ENCODE data around the gene PARN. TPM values are rescaled to one million over a fixed set of nuclear protein-coding genes. Genes with fewer than 3 reads are reported as not detected.

Gene PARN
- total RNA-seq, 1 experiment from 2014 or later = 56.2 TPM

DNA sequence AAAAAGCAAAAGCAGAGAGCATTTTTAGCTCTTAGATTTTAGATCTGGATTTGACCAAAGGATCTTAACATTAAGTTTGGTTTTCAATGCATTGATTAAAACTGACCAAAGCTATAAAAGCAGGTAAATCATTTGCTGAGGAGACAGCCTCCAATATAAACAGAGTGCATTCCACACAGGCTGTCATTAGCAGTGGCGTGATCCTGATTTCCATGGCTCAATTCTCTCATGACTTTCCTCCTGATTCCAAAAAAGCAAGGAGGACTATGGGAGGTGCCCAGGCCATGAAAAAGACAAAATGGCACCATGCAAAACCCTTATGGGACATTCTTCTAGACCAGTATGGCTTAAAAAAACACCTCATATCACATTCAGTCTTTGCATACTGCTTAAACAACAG lies 53.5 kb downstream of the PARN start:
- H2BK12ac ChIP-seq (ENCODE audit: insufficient read length, low read depth, low read length) = no peak overlapping the region
- no peak overlapping the region for H3K27ac Mint-ChIP-seq
- no peak overlapping the region for H2AK5ac ChIP-seq (ENCODE audit: insufficient read length, low read length)
- H2BK120ac ChIP-seq (ENCODE audit: low read depth, low read length, poor library complexity, severe bottlenecking) = no peak overlapping the region
- no peak overlapping the region for H3K4ac ChIP-seq (ENCODE audit: low read depth, low read length)
- H3K79me2 ChIP-seq (ENCODE audit: insufficient read depth, low read length) = no peaks in the 10 kb centered on the region
- no peak overlapping the region for H3K4me2 ChIP-seq (ENCODE audit: insufficient read depth, insufficient read length, low read length)
- no peak overlapping the region for H4K5ac ChIP-seq (ENCODE audit: insufficient read length, low read depth, low read length)
- no peak overlapping the region for H4K91ac ChIP-seq (ENCODE audit: insufficient read length, low read depth, low read length)
- H4K8ac ChIP-seq (replicated peaks; ENCODE audit: insufficient read length, low read depth, low read length) = no peak overlapping the region
- H2AFZ ChIP-seq (ENCODE audit: low read length) = no peak overlapping the region
- no peak overlapping the region for H2BK15ac ChIP-seq (ENCODE audit: low read depth, low read length)
- H3K18ac ChIP-seq (ENCODE audit: insufficient read length, low read depth, low read length) = no peak overlapping the region
- DNase-seq = no peak
- H3T11ph ChIP-seq (ENCODE audit: low read length) = no peak overlapping the region
- H3K4me3 Mint-ChIP-seq = no peak overlapping the region
- H3K23ac ChIP-seq (ENCODE audit: insufficient read length, low read depth, low read length) = no peak overlapping the region
- no peaks in the 10 kb centered on the region for H3K27me3 Mint-ChIP-seq (ENCODE audit: low read depth)
- H4K20me1 ChIP-seq (ENCODE audit: control insufficient read depth, insufficient read depth, insufficient read length) = no peaks in the 10 kb centered on the region
- H3K9me3 Mint-ChIP-seq = peaks cover 18 to 22% of the 10 kb centered on the region in 2 experiments; a peak in 4 of 5 replicates
- H3K56ac ChIP-seq (ENCODE audit: insufficient read length, low read depth, low read length) = no peak overlapping the region
- no peak overlapping the region for H2BK5ac ChIP-seq (ENCODE audit: insufficient read length, low read length)
- H3K4me1 Mint-ChIP-seq = no peaks in the 10 kb centered on the region
- WGBS (ENCODE audit: extremely low coverage, insufficient read length, low lambda C conversion rate) = no CpG with 5 or more reads among the region's 1 CpG
- TF ChIP-seq, protein P1, sequence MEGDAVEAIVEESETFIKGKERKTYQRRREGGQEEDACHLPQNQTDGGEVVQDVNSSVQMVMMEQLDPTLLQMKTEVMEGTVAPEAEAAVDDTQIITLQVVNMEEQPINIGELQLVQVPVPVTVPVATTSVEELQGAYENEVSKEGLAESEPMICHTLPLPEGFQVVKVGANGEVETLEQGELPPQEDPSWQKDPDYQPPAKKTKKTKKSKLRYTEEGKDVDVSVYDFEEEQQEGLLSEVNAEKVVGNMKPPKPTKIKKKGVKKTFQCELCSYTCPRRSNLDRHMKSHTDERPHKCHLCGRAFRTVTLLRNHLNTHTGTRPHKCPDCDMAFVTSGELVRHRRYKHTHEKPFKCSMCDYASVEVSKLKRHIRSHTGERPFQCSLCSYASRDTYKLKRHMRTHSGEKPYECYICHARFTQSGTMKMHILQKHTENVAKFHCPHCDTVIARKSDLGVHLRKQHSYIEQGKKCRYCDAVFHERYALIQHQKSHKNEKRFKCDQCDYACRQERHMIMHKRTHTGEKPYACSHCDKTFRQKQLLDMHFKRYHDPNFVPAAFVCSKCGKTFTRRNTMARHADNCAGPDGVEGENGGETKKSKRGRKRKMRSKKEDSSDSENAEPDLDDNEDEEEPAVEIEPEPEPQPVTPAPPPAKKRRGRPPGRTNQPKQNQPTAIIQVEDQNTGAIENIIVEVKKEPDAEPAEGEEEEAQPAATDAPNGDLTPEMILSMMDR (conservative IDR thresholded peaks at IDR 0.05) = no peak
- no peaks in the 10 kb centered on the region for H3K79me1 ChIP-seq (ENCODE audit: insufficient read depth, low read depth, low read length, poor library complexity, severe bottlenecking)
- H3K14ac ChIP-seq (ENCODE audit: insufficient read depth, low read length) = no peak overlapping the region
- no peaks in the 10 kb centered on the region for H3K9me3 ChIP-seq (ENCODE audit: control insufficient read depth, low read depth, low read length)
- H3K9ac ChIP-seq (ENCODE audit: extremely low read depth, insufficient read length, low read length) = no peak overlapping the region
- peaks cover 52 to 77% (median 64%) of the 10 kb centered on the region in 3 experiments for H3K36me3 Mint-ChIP-seq (ENCODE audit: insufficient read depth in 1 of 3, low read depth in 3 of 3)
- no peaks in the 10 kb centered on the region for H3K4me1 ChIP-seq (ENCODE audit: insufficient read depth, low read length)
- H2BK20ac ChIP-seq (ENCODE audit: low read depth, low read length, poor library complexity, severe bottlenecking) = no peak overlapping the region
- H3K27ac ChIP-seq (ENCODE audit: insufficient read length, low read depth, low read length) = no peak overlapping the region
- H3K27me3 ChIP-seq (ENCODE audit: insufficient read depth, low read length) = no peaks in the 10 kb centered on the region
- no peaks in the 10 kb centered on the region for H3K23me2 ChIP-seq (ENCODE audit: insufficient read length, low read depth, low read length, poor library complexity, severe bottlenecking)
